ENCODE measurements around the gene CNNM2.

Gene CNNM2

DNA sequence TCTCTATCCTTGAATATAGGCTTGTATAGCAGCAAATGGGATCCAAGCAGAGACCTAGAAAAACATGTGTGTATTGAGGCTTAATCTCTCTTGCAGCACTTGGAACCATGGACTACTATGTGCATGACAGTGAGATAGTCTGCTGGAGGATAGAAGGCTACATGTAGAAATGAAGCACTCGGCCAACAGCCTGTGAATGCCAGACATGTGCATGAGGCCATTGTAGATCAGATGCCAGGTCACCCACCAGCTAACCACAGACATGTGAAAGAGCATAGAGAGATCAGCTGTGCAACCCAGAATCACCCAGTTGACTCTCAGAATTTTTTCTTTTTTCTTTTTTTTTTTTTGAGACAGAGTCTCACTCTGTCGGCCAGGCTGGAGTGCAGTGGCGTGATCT is 184.1 kb downstream of the CNNM2 start:
- Histone ChIP-seq H3K4me1 (ENCODE audit: insufficient read depth, low read length) (no peaks in the 10 kb centered on the region), H3K27ac (ENCODE audit: low read depth, low read length) (no peak overlapping the region), H3K4me3 (ENCODE audit: low read depth in 1 of 2, low read length in 2 of 2) (no peak overlapping the region), H3K9me3 (ENCODE audit: low read length) (no peaks in the 10 kb centered on the region), H3K36me3 (ENCODE audit: insufficient read depth, low read length) (peaks cover 22% of the 10 kb centered on the region), H3K27me3 (ENCODE audit: control insufficient read depth in 1 of 2, insufficient read depth in 2 of 2, low read length in 2 of 2) (no peaks in the 10 kb centered on the region), H3K9ac (ENCODE audit: low read length) (no peak overlapping the region)

DNA sequence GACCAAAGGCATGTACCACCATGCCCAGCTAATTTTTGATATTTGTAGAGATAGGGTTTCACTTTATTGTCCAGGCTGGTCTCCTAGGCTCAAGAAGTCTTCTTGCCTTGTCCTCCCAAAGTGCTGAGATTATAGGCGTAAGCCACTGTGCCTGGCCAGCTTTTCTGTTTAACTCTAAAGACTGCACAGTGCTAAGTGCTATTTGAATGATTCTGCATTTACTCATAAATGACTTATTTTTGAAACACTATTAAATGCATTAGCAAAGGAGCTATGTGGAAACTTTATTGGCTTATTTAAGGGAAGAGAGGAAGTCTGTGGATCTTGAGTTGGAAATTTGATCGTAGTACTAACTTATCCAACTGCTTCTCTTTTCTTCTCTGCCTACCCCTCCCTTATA is 185.9 kb downstream of the CNNM2 start:
- Histone ChIP-seq H3K9me3 (ENCODE audit: low read length) (no peaks in the 10 kb centered on the region), H3K4me3 (ENCODE audit: low read depth in 1 of 2, low read length in 2 of 2) (no peak overlapping the region), H3K36me3 (ENCODE audit: insufficient read depth, low read length) (peaks cover 16% of the 10 kb centered on the region), H3K27ac (ENCODE audit: low read depth, low read length) (no peak overlapping the region), H3K27me3 (ENCODE audit: control insufficient read depth in 1 of 2, insufficient read depth in 2 of 2, low read length in 2 of 2) (no peaks in the 10 kb centered on the region), H3K4me1 (ENCODE audit: insufficient read depth, low read length) (no peaks in the 10 kb centered on the region), H3K9ac (ENCODE audit: low read length) (no peak overlapping the region)

DNA sequence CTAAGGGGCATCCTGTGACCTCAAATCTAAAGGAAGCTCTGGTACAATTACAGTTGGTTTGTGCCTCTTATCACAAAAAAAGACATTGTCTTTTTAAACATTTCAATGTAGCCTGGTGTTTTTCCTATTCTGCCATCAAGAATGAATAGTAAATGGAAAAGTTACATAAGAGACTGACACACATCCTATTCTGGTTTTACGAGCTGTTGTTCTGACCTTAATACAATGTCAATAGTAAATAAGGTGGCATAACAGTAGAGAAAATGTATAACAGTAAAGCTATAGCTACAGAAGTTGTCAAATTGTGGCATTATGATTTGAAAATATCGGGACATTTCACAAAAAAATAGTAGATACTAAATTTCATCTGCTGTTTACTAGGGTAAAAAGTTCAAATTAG is 186.6 kb downstream of the CNNM2 start:
- no peaks in the 10 kb centered on the region for H3K27me3 ChIP-seq (ENCODE audit: control insufficient read depth in 1 of 2, insufficient read depth in 2 of 2, low read length in 2 of 2)
- no peak overlapping the region for H3K27ac ChIP-seq (ENCODE audit: low read depth, low read length)
- no peaks in the 10 kb centered on the region for H3K4me1 ChIP-seq (ENCODE audit: insufficient read depth, low read length)
- H3K4me3 ChIP-seq (ENCODE audit: low read depth in 1 of 2, low read length in 2 of 2), result no peak overlapping the region
- no peaks in the 10 kb centered on the region for H3K9me3 ChIP-seq (ENCODE audit: low read length)
- H3K36me3 ChIP-seq (ENCODE audit: insufficient read depth, low read length), result peaks cover 11% of the 10 kb centered on the region
- H3K9ac ChIP-seq (ENCODE audit: low read length), result no peak overlapping the region

DNA sequence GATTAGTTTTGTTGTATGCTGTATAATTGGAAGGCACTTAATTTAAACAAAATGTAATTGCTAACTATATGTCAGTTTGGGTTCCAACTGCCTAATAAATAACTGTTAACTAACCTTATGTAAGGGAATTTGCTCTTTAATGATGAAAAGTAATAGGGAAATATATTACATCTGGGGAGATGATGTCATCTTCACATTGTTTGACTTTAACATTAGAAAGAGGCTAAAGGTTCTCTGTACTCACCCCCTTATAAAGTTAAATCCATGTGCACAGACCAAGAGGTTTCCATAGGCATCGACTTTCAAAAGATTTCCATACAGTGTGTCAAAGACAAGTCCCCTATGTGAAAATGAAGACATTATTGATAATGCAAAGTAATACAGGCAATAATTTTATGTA is 187.4 kb downstream of the CNNM2 start:
- Histone ChIP-seq H3K27me3 (ENCODE audit: control insufficient read depth in 1 of 2, insufficient read depth in 2 of 2, low read length in 2 of 2) (no peaks in the 10 kb centered on the region), H3K9ac (ENCODE audit: low read length) (no peak overlapping the region), H3K36me3 (ENCODE audit: insufficient read depth, low read length) (peaks cover 3% of the 10 kb centered on the region), H3K9me3 (ENCODE audit: low read length) (no peaks in the 10 kb centered on the region), H3K27ac (ENCODE audit: low read depth, low read length) (no peak overlapping the region), H3K4me1 (ENCODE audit: insufficient read depth, low read length) (no peaks in the 10 kb centered on the region), H3K4me3 (ENCODE audit: low read depth in 1 of 2, low read length in 2 of 2) (no peak overlapping the region)

DNA sequence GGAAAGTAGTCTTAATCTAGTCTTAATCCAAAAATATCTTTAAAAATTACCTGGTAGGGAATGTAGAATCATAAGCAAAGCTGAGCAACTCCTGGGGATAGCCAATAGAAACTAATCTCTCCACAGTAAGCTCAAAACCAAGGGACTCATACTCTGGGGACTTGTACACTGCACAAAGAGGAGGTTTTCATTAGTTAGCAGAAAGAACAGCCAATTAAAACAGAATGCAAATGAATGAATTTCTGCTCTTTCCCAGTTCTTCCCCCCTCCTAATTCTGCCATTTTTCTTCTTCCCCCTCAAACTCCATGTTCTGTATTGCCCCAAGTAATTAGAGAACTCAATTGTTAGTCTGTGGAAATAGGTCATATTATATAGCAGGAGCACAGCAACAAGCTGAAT is 188.4 kb downstream of the CNNM2 start:
- H3K36me3 ChIP-seq (ENCODE audit: insufficient read depth, low read length), result no peaks in the 10 kb centered on the region
- no peak overlapping the region for H3K9ac ChIP-seq (ENCODE audit: low read length)
- H3K27me3 ChIP-seq (ENCODE audit: control insufficient read depth in 1 of 2, insufficient read depth in 2 of 2, low read length in 2 of 2), result no peaks in the 10 kb centered on the region
- H3K27ac ChIP-seq (ENCODE audit: low read depth, low read length), result no peak overlapping the region
- H3K9me3 ChIP-seq (ENCODE audit: low read length), result no peaks in the 10 kb centered on the region
- peaks cover 7% of the 10 kb centered on the region for H3K4me1 ChIP-seq (ENCODE audit: insufficient read depth, low read length)
- H3K4me3 ChIP-seq (ENCODE audit: low read depth in 1 of 2, low read length in 2 of 2), result no peak overlapping the region

DNA sequence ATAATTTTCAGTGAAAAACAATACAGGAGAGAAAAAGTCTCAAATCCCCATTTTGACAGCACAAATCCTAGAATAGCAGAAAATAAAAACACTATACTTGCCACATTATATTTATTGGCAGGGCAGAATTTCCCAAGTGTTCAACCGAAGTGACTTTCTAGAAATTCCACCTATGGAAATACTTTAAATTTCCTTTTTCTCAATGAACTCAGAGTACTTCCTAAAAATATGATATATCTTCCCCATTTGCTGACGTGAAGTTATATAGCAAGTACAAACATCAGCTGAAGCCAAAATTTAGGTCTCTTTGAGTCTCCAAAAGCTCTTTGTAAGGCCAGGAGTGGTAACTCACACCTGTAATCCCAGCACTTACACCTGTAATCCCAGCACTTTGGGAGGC is 191.7 kb downstream of the CNNM2 start:
- Histone ChIP-seq H3K27ac (ENCODE audit: low read depth, low read length) (no peak overlapping the region), H3K9ac (ENCODE audit: low read length) (no peak overlapping the region), H3K4me3 (ENCODE audit: low read depth in 1 of 2, low read length in 2 of 2) (no peak overlapping the region), H3K27me3 (ENCODE audit: control insufficient read depth in 1 of 2, insufficient read depth in 2 of 2, low read length in 2 of 2) (no peaks in the 10 kb centered on the region), H3K4me1 (ENCODE audit: insufficient read depth, low read length) (peaks cover 19% of the 10 kb centered on the region), H3K36me3 (ENCODE audit: insufficient read depth, low read length) (no peaks in the 10 kb centered on the region), H3K9me3 (ENCODE audit: low read length) (no peaks in the 10 kb centered on the region)

DNA sequence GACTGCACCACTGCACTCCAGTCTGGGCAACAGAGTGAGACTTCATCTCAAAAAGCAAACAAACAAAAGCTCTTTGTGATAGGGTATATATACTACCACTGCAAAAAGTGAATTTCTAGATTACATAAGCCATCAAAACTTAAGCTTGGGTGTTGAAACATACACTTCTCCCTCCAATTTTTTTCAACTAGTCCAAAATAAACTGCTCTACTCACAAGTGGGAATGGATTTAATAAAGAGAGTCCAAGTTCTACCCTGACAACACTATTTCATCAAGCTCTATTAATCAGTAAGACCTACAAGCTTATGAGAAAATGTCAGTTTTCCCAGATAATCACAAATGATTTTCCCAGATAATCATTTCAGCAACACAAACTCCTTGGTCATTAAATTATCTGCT is 192.3 kb downstream of the CNNM2 start:
- peaks cover 19% of the 10 kb centered on the region for H3K4me1 ChIP-seq (ENCODE audit: insufficient read depth, low read length)
- H3K36me3 ChIP-seq (ENCODE audit: insufficient read depth, low read length), result no peaks in the 10 kb centered on the region
- no peak overlapping the region for H3K9ac ChIP-seq (ENCODE audit: low read length)
- H3K27me3 ChIP-seq (ENCODE audit: control insufficient read depth in 1 of 2, insufficient read depth in 2 of 2, low read length in 2 of 2), result no peaks in the 10 kb centered on the region
- H3K27ac ChIP-seq (ENCODE audit: low read depth, low read length), result no peak overlapping the region
- no peak overlapping the region for H3K4me3 ChIP-seq (ENCODE audit: low read depth in 1 of 2, low read length in 2 of 2)
- H3K9me3 ChIP-seq (ENCODE audit: low read length), result no peaks in the 10 kb centered on the region

DNA sequence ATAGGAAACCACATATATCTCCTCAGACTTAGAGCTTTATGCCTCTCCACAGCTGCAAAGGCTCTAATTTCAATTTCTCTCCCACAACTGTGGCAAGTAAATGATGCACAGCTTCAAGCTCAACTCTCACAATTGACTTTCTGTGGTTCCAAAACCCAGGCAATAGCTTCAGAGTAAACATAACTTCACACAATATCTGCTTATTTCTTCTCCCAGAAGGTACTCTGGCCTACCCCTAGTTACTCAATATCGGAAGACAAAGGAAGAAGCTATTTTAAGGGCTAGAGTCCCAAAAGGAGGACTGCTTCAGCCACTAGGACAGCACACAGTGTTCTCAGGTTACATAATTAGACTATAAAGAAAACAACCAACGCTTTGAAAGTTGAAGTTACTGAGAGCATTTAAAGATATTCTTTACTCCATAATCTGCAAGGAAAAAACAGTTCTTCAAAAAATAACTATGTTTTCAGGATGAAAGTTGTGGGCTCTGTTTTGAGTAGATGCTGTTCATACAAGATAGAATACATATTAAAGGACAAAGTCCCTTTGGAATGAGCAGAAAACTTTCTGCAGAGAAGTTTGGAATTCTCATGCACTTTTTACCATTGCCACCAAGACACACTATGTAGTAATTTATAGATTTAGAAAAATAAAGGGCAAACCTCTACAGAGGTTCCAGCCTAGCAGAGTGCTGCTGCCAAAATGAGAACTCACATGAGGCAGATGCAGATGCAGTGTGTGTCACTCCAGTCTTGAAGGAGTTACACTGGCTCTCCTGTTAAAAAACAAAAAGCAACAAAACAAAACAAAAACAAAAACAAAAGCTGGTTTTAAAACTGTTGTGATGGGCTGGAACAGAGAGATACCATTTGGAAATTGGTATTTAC is 193.2 kb downstream of the CNNM2 start:
- Histone ChIP-seq H3K4me3 (ENCODE audit: low read depth in 1 of 2, low read length in 2 of 2) (no peak overlapping the region), H3K36me3 (ENCODE audit: insufficient read depth, low read length) (no peaks in the 10 kb centered on the region), H3K4me1 (ENCODE audit: insufficient read depth, low read length) (peaks cover 19% of the 10 kb centered on the region), H3K9ac (ENCODE audit: low read length) (no peak overlapping the region), H3K9me3 (ENCODE audit: low read length) (no peaks in the 10 kb centered on the region), H3K27ac (ENCODE audit: low read depth, low read length) (no peak overlapping the region), H3K27me3 (ENCODE audit: control insufficient read depth in 1 of 2, insufficient read depth in 2 of 2, low read length in 2 of 2) (no peaks in the 10 kb centered on the region)

DNA sequence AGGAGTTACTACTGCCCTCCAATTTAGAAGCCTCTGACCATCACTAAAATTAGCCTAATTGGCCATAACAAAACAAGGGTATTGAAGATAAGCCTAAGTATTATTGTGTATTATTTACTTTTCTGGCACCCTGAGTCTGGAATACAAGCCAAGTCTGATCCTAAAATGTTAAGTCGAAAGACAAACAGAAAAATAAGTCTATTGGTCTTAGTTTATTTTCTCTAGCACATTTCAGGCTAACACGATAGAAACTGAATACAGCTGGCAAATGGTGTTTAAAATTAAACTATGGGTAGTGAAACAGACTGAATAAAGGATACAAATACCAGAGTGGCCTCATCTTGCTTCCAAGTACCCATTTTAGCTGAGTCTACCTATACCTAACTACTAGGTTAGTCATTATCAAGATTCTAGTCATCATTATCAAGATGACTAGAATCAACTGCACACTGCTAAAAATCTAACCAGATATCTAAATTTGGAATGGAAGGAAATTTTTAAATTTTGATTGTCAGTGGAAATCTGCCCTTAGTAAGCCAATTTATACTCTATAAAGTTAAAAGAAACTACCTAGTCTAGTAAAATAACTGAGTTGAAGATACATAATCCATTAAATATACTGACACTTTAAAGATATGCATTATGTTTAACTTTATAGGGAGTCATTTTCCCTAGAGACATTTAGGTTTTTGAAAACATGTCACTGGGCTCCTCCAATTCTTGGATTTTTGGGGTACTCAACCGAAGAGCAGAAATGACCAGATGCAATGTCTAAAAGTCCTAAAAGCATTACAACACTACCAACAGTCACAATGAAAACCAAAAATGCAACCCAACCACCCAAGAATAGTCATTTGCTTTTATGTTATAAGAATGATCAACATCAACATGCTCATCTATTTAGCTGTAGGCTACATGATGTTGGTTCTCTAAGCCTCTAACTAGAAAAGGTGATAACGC is 194.1 kb downstream of the CNNM2 start:
- Histone ChIP-seq H3K4me3 (ENCODE audit: low read depth in 1 of 2, low read length in 2 of 2) (no peak overlapping the region), H3K9me3 (ENCODE audit: low read length) (no peaks in the 10 kb centered on the region), H3K4me1 (ENCODE audit: insufficient read depth, low read length) (peaks cover 19% of the 10 kb centered on the region), H3K27me3 (ENCODE audit: control insufficient read depth in 1 of 2, insufficient read depth in 2 of 2, low read length in 2 of 2) (no peaks in the 10 kb centered on the region), H3K36me3 (ENCODE audit: insufficient read depth, low read length) (no peaks in the 10 kb centered on the region), H3K9ac (ENCODE audit: low read length) (no peak overlapping the region), H3K27ac (ENCODE audit: low read depth, low read length) (no peak overlapping the region)

DNA sequence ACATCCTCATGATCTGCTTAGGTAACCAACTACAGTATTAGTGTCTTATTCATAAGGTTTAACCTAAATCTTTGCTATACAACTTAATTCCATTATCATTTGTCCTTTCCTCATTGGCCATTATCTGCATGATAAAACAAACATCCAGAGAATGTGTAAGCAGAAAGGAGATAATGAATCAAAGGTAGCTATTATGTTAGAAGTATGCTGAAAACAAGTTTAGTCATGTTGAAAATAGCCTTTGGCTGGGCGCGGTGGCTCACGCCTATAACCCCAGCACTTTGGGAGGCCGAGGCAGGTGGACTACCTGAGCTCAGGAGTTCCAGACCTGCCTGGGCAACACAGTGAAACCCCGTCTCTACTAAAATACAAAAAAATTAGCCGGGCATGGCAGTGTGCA is 196.8 kb downstream of the CNNM2 start:
- Histone ChIP-seq H3K9ac (ENCODE audit: low read length) (no peak overlapping the region), H3K4me3 (ENCODE audit: low read depth in 1 of 2, low read length in 2 of 2) (no peak overlapping the region), H3K9me3 (ENCODE audit: low read length) (no peaks in the 10 kb centered on the region), H3K36me3 (ENCODE audit: insufficient read depth, low read length) (no peaks in the 10 kb centered on the region), H3K4me1 (ENCODE audit: insufficient read depth, low read length) (peaks cover 19% of the 10 kb centered on the region), H3K27ac (ENCODE audit: low read depth, low read length) (no peak overlapping the region), H3K27me3 (ENCODE audit: control insufficient read depth in 1 of 2, insufficient read depth in 2 of 2, low read length in 2 of 2) (no peaks in the 10 kb centered on the region)

DNA sequence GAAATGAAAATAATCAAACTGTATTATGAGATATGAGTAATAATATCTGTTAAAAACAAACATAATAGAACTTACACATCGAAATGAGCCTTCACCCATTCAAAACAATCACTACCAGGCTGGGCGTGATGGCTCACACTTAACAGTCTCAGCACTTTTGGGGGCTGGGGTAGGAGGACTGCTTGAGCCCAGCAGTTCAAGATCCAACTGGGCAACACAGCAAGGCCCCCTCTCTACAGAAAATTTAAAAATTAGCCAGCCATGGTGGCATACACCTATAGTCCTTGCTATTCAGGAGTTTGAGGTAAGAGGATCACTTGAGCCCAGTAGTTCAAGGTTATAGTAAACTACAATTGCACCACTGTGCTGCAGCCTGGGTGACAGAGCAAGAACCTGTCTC is 199.2 kb downstream of the CNNM2 start:
- Histone ChIP-seq H3K36me3 (ENCODE audit: insufficient read depth, low read length) (no peaks in the 10 kb centered on the region), H3K4me1 (ENCODE audit: insufficient read depth, low read length) (peaks cover 22% of the 10 kb centered on the region), H3K9me3 (ENCODE audit: low read length) (no peaks in the 10 kb centered on the region), H3K4me3 (ENCODE audit: low read depth in 1 of 2, low read length in 2 of 2) (no peak overlapping the region), H3K9ac (ENCODE audit: low read length) (no peak overlapping the region), H3K27ac (ENCODE audit: low read depth, low read length) (no peak overlapping the region), H3K27me3 (ENCODE audit: control insufficient read depth in 1 of 2, insufficient read depth in 2 of 2, low read length in 2 of 2) (no peaks in the 10 kb centered on the region)

Data from muscle layer of colon (tissue), 2 donors.